Gastrocnemius medialis (tissue), 4 donors: Measurements from ENCODE around the gene PPP2R1B. TPM values are rescaled to one million over a fixed set of nuclear protein-coding genes. Genes with fewer than 3 reads are reported as not detected.
"Not testable (repeated sequence)": the region's sequence is repeated elsewhere in the genome, so short reads cannot be mapped to it uniquely, and the experiment has no call there.

ENCODE experiments used
- ATAC-seq, 2 donors: fragments of 150-250 bp; one replicate each; pipeline ENCODE4 v1.9.1; 2016
- DNase-seq, 2 donors: peaks; one replicate each; pipeline ENCODE4 v3.0.0-alpha.2; 2019
- H3K27ac ChIP-seq, 4 donors: fragments of 200-600 bp; sonication (generic); 1 replicate in 1 of 4; 2 replicates in 3 of 4; pipeline ENCODE4 v1.5.1; 2016 to 2018; ENCODE audit warnings: mild to moderate bottlenecking in 2 of 4, moderate library complexity in 1 of 4
- H3K27me3 ChIP-seq, 3 donors: fragments of 200-600 bp; sonication (generic) in 2 of 3; 1 replicate in 1 of 3; 2 replicates in 2 of 3; pipeline versions ENCODE4 v1.5.1 to v1.6.0; 2016 to 2019; ENCODE audit warnings: mild to moderate bottlenecking in 1 of 3, moderate library complexity in 1 of 3
- H3K36me3 ChIP-seq, 2 donors: fragments of 200-600 bp; sonication (generic) in 1 of 2; one replicate each; pipeline ENCODE4 v1.5.1; 2017 to 2018
- H3K4me1 ChIP-seq, 2 donors: fragments of 200-600 bp; sonication (generic) in 1 of 2; one replicate each; pipeline ENCODE4 v1.5.1; 2016 to 2017; ENCODE audit warnings: mild to moderate bottlenecking in 2 of 2
- H3K4me3 ChIP-seq, 4 donors: fragments of 200-600 bp; sonication (generic) in 3 of 4; 1 replicate in 1 of 4; 2 replicates in 3 of 4; pipeline ENCODE4 v1.5.1; 2016 to 2019; ENCODE audit warnings: mild to moderate bottlenecking in 2 of 4
- H3K9me3 ChIP-seq, 3 donors: fragments of 200-600 bp; sonication (generic) in 2 of 3; 1 replicate in 1 of 3; 2 replicates in 2 of 3; pipeline ENCODE4 v1.5.1; 2016 to 2019
- CTCF ChIP-seq, 5 experiments: fragments of 450-650 bp in 3 of 5; fragments of 200-600 bp in 2 of 5; sonication (generic) in 2 of 5; IDR thresholded peaks in 4 of 5; conservative IDR thresholded peaks in 1 of 5; 1 replicate in 4 of 5; 2 replicates in 1 of 5; pipeline ENCODE4 v1.5.1; 2016 to 2019; ENCODE audit warnings: antibody characterized with exemption in 5 of 5, mild to moderate bottlenecking in 3 of 5, moderate library complexity in 3 of 5
- POLR2A ChIP-seq, 2 donors: fragments of 450-650 bp; IDR thresholded peaks; one replicate each; pipeline ENCODE4 v1.6.1; 2017; ENCODE audit warnings: antibody characterized with exemption in 2 of 2, mild to moderate bottlenecking in 2 of 2, moderate library complexity in 2 of 2
- in situ Hi-C, 4 donors: fragments of 200-750 bp; cut with MboI; loops; one replicate each; pipeline versions ENCODE4 v1.15.0 to v1.8.0; 2017; ENCODE audit warnings: low sequenced_read_pairs in 4 of 4
- intact Hi-C: fragments of 100-400 bp; cut with DNase I; formaldehyde crosslinking; loops from one replicate; pipeline ENCODE4 v1.15.1; 2023; ENCODE audit warnings: low total_unique reads
- total RNA-seq, 4 donors: library from RNA; depleted of rRNA; stranded (reverse); fragments of >200 nt; gene quantifications; one replicate each; pipeline versions ENCODE4 v1.1.0 to v1.2.3, GENCODE V29; 2016

PPP2R1B gene
- total RNA-seq, 4 donors from 2014 or later = 7.3 to 16.0 (median 9.4) TPM

GRCh38 chr11:111776398-111777093, 10.4 kb upstream of the PPP2R1B start:
- Histone ChIP-seq H3K4me1 (peaks cover 0 to 7% of the 10 kb centered on the region in 2 donors), H3K27ac (peak overlapping the region in 1 of 4 donors; percentile 6), H3K4me3 (no peak overlapping the region), H3K36me3 (no peaks in the 10 kb centered on the region), H3K27me3 (no peaks in the 10 kb centered on the region), H3K9me3 (no peaks in the 10 kb centered on the region)
- intact Hi-C loops (loop anchor here (1.0 to 2.0 kb wide), 3 partner anchors 64 to 212 kb away; partner anchors contain the start of gene SIK2), in situ Hi-C loops (loop anchor here in 3 of 4 donors (5.0 to 10.0 kb wide), 3 partner anchors 66 to 212 kb away; partner anchors contain the start of gene SIK2 (in 3 of the 3))
- TF ChIP-seq POLR2A (IDR thresholded peaks at IDR 0.05) (no peak), CTCF (IDR thresholded peaks at IDR 0.05 in 4 of 5, conservative IDR thresholded peaks at IDR 0.05 in 1 of 5) (no peak)
- DNase-seq (no peak), ATAC-seq (no peak)

- TF ChIP-seq CTCF (IDR thresholded peaks at IDR 0.05 in 4 of 5, conservative IDR thresholded peaks at IDR 0.05 in 1 of 5) = no peak
- TF ChIP-seq POLR2A (IDR thresholded peaks at IDR 0.05) = no peak
- H3K27me3 ChIP-seq = no peaks in the 10 kb centered on the region
- DNase-seq (no peak), ATAC-seq (peak; percentile 28 to 54)
- H3K36me3 ChIP-seq = no peaks in the 10 kb centered on the region
- H3K4me1 ChIP-seq = peaks cover 0 to 7% of the 10 kb centered on the region in 2 donors
- in situ Hi-C loops (loop anchor here in 3 of 4 donors (5.0 to 10.0 kb wide), 3 partner anchors 67 to 210 kb away; partner anchors contain the start of gene SIK2 (in 3 of the 3)), intact Hi-C loops (no loop called here)
- H3K4me3 ChIP-seq = no peak overlapping the region
- H3K27ac ChIP-seq = peak overlapping the region; percentile 31 to 58 (median 39)
- H3K9me3 ChIP-seq = no peaks in the 10 kb centered on the region
These were observed 8.9 kb upstream of the PPP2R1B start for GRCh38 chr11:111774955-111775710.

GRCh38 chr11:111772535-111772934, 6.3 kb upstream of the PPP2R1B start:
- TF ChIP-seq POLR2A (IDR thresholded peaks at IDR 0.05) (no peak), CTCF (IDR thresholded peaks at IDR 0.05 in 4 of 5, conservative IDR thresholded peaks at IDR 0.05 in 1 of 5) (no peak)
- in situ Hi-C loops = loop anchor here in 1 of 4 donors (10.0 kb wide), 1 partner anchor 208 kb away; no protein-coding TSS in a partner anchor

GRCh38 chr11:111771205-111771604, 5.0 kb upstream of the PPP2R1B start:
- intact Hi-C loops, DNase-seq: not testable (repeated sequence)
- in situ Hi-C loops = loop anchor here in 1 of 4 donors (10.0 kb wide), 1 partner anchor 206 kb away; no protein-coding TSS in a partner anchor

More at GRCh38 chr11:111772535-111772934, 6.3 kb upstream of the PPP2R1B start:
- Histone ChIP-seq H3K9me3 (no peaks in the 10 kb centered on the region), H3K4me1 (peaks cover 0 to 7% of the 10 kb centered on the region in 2 donors), H3K27me3 (no peaks in the 10 kb centered on the region), H3K36me3 (no peaks in the 10 kb centered on the region), H3K4me3 (no peak overlapping the region), H3K27ac (no peak overlapping the region)
- no peak for ATAC-seq
- intact Hi-C loops = no loop called here
- no peak for DNase-seq

More at GRCh38 chr11:111771205-111771604, 5.0 kb upstream of the PPP2R1B start:
- peaks cover 4 to 12% of the 10 kb centered on the region in 2 donors for H3K4me1 ChIP-seq
- H3K27ac ChIP-seq, H3K4me3 ChIP-seq, ATAC-seq, H3K27me3 ChIP-seq, H3K36me3 ChIP-seq, H3K9me3 ChIP-seq: not testable (repeated sequence)
